ENCODE results near the gene FOXJ3.

Gene FOXJ3

DNA sequence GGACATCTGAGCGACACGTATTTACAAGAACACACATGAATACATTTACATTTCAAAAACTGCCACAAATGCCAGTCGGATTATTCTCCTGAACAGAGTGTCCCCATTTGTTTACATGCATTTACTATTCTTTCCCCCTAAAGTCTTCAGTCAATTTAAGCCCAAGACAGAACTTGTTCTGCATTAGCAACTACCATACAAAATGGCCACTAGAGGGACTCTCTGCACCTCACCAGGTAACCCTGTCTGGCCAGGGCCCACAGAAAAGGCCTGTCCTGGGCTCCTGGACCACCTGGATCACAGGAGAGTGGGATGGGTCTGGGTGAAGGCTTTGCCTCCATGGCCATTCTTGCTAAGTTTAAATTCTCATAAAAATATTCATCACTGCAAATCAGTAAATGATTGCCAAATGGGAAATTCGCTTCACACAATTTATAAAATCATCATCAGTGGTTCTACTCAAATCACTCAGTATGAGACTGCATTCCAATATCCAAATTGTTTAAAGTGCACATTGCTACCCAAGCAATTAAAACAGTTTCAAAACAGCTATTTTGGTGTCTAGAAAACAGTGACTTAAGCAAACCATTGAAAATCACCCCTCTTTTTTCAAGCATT is 158.0 kb downstream of the FOXJ3 start:
- Histone ChIP-seq H3K27ac (ENCODE audit: extremely low read depth, low read depth, low read length) (no peak overlapping the region), H3K4me1 (ENCODE audit: control insufficient read depth, insufficient read depth, low read length) (peaks cover 18% of the 10 kb centered on the region), H3K9me3 (ENCODE audit: control insufficient read depth, insufficient read depth, low read depth, low read length) (no peaks in the 10 kb centered on the region), H3K4me3 (ENCODE audit: low read depth, low read length) (no peak overlapping the region), H3K36me3 (ENCODE audit: control insufficient read depth in 2 of 2, insufficient read depth in 1 of 2, low read length in 2 of 2) (peaks cover 0 to 9% of the 10 kb centered on the region in 2 experiments; a peak in 1 of 3 replicates)
- ChIA-PET CTCF (interaction anchor here (0.7 to 1.1 kb wide), 8 partner anchors 8 to 139 kb away, joined by 3 to 7 read pairs (median 3); no protein-coding TSS in a partner anchor), POLR2A (no interaction called here)
- TF ChIP-seq ZNF157 (tag by site-specific recombination; IDR thresholded peaks at IDR 0.05) (no peak), ZBTB21 (tag by site-specific recombination; IDR thresholded peaks at IDR 0.05) (no peak), ZNF350 (tag by site-specific recombination; IDR thresholded peaks at IDR 0.05) (no peak), ZNF654 (tag by site-specific recombination; IDR thresholded peaks at IDR 0.05; ENCODE audit: low read depth) (peak; percentile 76), SCRT1 (tag by site-specific recombination; IDR thresholded peaks at IDR 0.05; ENCODE audit: borderline replicate concordance) (no peak), ZNF404 (tag by site-specific recombination; IDR thresholded peaks at IDR 0.05) (no peak), ZNF701 (tag by site-specific recombination; IDR thresholded peaks at IDR 0.05) (no peak), ZFP69B (tag by site-specific recombination; IDR thresholded peaks at IDR 0.05) (peak; percentile 61; the same call in 1 of the 2 replicates), ZNF2 (tag by site-specific recombination; IDR thresholded peaks at IDR 0.05) (peak; percentile 66; the same call in 1 of the 2 replicates), ZNF24 (tag by site-specific recombination; IDR thresholded peaks at IDR 0.05) (no peak), ZNF510 (tag by site-specific recombination; IDR thresholded peaks at IDR 0.05; ENCODE audit: insufficient replicate concordance) (no peak), ZNF561 (tag by site-specific recombination; IDR thresholded peaks at IDR 0.05; ENCODE audit: borderline replicate concordance) (no peak), ZNF23 (tag by site-specific recombination; IDR thresholded peaks at IDR 0.05; ENCODE audit: borderline replicate concordance) (no peak), ZNF600 (tag by site-specific recombination; IDR thresholded peaks at IDR 0.05) (no peak), WT1 (tag by site-specific recombination; IDR thresholded peaks at IDR 0.05) (no peak), ZEB2 (tag by site-specific recombination; IDR thresholded peaks at IDR 0.05) (no peak), ZNF623 (tag by site-specific recombination; IDR thresholded peaks at IDR 0.05) (no peak), ZNF664 (tag by site-specific recombination; IDR thresholded peaks at IDR 0.05) (no peak), ZNF391 (tag by site-specific recombination; IDR thresholded peaks at IDR 0.05; ENCODE audit: borderline replicate concordance, low read depth) (no peak), GLI4 (tag by site-specific recombination; IDR thresholded peaks at IDR 0.05) (no peak), ZNF140 (tag by site-specific recombination; IDR thresholded peaks at IDR 0.05) (no peak), ZNF747 (tag by site-specific recombination; IDR thresholded peaks at IDR 0.05) (no peak), ZNF155 (tag by site-specific recombination; IDR thresholded peaks at IDR 0.05) (no peak), ZNF544 (tag by site-specific recombination; IDR thresholded peaks at IDR 0.05) (no peak), ZNF529 (tag by site-specific recombination; IDR thresholded peaks at IDR 0.05; ENCODE audit: insufficient replicate concordance) (no peak), ZNF19 (tag by site-specific recombination; IDR thresholded peaks at IDR 0.05; ENCODE audit: low read depth) (no peak), ZNF184 (tag by site-specific recombination; IDR thresholded peaks at IDR 0.05) (no peak), RBAK (tag by site-specific recombination; IDR thresholded peaks at IDR 0.05) (no peak), ZNF239 (tag by site-specific recombination; IDR thresholded peaks at IDR 0.05) (no peak), KLF16 (tag by site-specific recombination; IDR thresholded peaks at IDR 0.05) (no peak), ZNF121 (tag by site-specific recombination; IDR thresholded peaks at IDR 0.05) (no peak)
- TF ChIP-seq, protein P1, sequence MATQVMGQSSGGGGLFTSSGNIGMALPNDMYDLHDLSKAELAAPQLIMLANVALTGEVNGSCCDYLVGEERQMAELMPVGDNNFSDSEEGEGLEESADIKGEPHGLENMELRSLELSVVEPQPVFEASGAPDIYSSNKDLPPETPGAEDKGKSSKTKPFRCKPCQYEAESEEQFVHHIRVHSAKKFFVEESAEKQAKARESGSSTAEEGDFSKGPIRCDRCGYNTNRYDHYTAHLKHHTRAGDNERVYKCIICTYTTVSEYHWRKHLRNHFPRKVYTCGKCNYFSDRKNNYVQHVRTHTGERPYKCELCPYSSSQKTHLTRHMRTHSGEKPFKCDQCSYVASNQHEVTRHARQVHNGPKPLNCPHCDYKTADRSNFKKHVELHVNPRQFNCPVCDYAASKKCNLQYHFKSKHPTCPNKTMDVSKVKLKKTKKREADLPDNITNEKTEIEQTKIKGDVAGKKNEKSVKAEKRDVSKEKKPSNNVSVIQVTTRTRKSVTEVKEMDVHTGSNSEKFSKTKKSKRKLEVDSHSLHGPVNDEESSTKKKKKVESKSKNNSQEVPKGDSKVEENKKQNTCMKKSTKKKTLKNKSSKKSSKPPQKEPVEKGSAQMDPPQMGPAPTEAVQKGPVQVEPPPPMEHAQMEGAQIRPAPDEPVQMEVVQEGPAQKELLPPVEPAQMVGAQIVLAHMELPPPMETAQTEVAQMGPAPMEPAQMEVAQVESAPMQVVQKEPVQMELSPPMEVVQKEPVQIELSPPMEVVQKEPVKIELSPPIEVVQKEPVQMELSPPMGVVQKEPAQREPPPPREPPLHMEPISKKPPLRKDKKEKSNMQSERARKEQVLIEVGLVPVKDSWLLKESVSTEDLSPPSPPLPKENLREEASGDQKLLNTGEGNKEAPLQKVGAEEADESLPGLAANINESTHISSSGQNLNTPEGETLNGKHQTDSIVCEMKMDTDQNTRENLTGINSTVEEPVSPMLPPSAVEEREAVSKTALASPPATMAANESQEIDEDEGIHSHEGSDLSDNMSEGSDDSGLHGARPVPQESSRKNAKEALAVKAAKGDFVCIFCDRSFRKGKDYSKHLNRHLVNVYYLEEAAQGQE (tag by site-specific recombination; IDR thresholded peaks at IDR 0.05), result no peak
- TF ChIP-seq, protein P2, sequence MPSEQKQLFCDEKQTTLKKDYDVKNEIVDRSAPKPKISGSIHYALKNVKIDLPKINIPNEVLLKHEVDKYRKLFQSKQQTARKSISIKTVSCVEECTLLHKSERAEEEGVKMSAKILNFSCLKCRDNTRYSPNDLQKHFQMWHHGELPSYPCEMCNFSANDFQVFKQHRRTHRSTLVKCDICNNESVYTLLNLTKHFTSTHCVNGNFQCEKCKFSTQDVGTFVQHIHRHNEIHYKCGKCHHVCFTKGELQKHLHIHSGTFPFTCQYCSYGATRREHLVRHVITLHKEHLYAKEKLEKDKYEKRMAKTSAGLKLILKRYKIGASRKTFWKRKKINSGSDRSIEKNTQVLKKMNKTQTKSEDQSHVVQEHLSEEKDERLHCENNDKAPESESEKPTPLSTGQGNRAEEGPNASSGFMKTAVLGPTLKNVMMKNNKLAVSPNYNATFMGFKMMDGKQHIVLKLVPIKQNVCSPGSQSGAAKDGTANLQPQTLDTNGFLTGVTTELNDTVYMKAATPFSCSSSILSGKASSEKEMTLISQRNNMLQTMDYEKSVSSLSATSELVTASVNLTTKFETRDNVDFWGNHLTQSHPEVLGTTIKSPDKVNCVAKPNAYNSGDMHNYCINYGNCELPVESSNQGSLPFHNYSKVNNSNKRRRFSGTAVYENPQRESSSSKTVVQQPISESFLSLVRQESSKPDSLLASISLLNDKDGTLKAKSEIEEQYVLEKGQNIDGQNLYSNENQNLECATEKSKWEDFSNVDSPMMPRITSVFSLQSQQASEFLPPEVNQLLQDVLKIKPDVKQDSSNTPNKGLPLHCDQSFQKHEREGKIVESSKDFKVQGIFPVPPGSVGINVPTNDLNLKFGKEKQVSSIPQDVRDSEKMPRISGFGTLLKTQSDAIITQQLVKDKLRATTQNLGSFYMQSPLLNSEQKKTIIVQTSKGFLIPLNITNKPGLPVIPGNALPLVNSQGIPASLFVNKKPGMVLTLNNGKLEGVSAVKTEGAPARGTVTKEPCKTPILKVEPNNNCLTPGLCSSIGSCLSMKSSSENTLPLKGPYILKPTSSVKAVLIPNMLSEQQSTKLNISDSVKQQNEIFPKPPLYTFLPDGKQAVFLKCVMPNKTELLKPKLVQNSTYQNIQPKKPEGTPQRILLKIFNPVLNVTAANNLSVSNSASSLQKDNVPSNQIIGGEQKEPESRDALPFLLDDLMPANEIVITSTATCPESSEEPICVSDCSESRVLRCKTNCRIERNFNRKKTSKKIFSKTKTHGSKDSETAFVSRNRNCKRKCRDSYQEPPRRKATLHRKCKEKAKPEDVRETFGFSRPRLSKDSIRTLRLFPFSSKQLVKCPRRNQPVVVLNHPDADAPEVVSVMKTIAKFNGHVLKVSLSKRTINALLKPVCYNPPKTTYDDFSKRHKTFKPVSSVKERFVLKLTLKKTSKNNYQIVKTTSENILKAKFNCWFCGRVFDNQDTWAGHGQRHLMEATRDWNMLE (tag by site-specific recombination; conservative IDR thresholded peaks at IDR 0.05; ENCODE audit: low read depth), result no peak

Measured in HEK293 (cell line).